SK-N-SH (cell line): ENCODE data around the gene MAP2.

Source experiments
- CTCF ChIP-seq: fragments of 200-600 bp; sonication (generic); IDR thresholded peaks from 2 replicates; pipeline ENCODE4 v1.6.1; 2017; ENCODE audit warnings: antibody characterized with exemption, mild to moderate bottlenecking, moderate library complexity
- JUND ChIP-seq: IDR thresholded peaks from 2 replicates; pipeline ENCODE4 v1.4.0; 2012

- no peak for TF ChIP-seq JUND
- no peak for TF ChIP-seq CTCF
These were observed 250.0 kb downstream of the MAP2 start for GRCh38 chr2:209673811-209674210.
